Peyer's patch (tissue), 4 donors: ENCODE results near the gene ARHGAP28.

Experiments
- CTCF ChIP-seq, 6 experiments: fragments of 450-650 bp in 4 of 6; fragments of 200-600 bp in 2 of 6; sonication (generic) in 1 of 6; IDR thresholded peaks; one replicate each; pipeline ENCODE4 v1.5.1; 2017 to 2019; ENCODE audit warnings: antibody characterized with exemption in 6 of 6, mild to moderate bottlenecking in 3 of 6, moderate library complexity in 1 of 6
- POLR2A ChIP-seq, 2 donors: fragments of 450-650 bp; IDR thresholded peaks; one replicate each; pipeline ENCODE4 v1.5.1; 2017; ENCODE audit warnings: antibody characterized with exemption in 2 of 2, mild to moderate bottlenecking in 2 of 2, moderate library complexity in 2 of 2

GRCh38 chr18:6724331-6724730 lies 5.2 kb upstream of the ARHGAP28 start:
- no peak for TF ChIP-seq CTCF (IDR thresholded peaks at IDR 0.05)
- TF ChIP-seq POLR2A (IDR thresholded peaks at IDR 0.05) = no peak
